ENCODE results near the gene ZFP92.

Gene ZFP92

GRCh38 chrX:153457827-153458466 is 46.7 kb downstream of the ZFP92 start:
- no peak for DNase-seq

DNA sequence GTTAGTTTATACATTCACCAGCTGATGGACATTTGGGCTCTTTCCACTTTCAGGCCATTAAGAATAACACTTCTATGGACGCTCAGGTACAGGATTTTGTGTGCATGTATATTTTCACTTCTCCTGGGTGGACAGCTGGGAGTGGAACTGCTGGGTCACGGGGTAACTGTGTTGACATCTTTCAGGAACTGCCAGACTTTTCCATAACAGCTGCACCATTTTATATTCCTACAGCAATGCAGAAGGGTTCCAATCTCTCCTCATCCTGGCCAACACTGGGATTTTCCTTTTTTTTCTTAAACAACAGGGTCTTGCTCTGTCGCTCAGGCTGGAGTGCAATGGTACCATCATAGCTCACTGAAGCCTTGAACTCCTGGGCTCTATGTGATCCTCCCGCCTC is 47.2 kb downstream of the ZFP92 start:
- DNase-seq, result no peak

- no peak for DNase-seq
Measured at GRCh38 chrX:153459986-153460385, 48.7 kb downstream of the ZFP92 start.

GRCh38 chrX:153460826-153461225 is 49.6 kb downstream of the ZFP92 start:
- DNase-seq, result no peak

All from NCI-H1417 treated with DMSO at 0.1 percent for 48 hours (cell line).